HepG2 (cell line): ENCODE data around the gene KCNH6. TPM values are rescaled to one million over a fixed set of nuclear protein-coding genes. Genes with fewer than 3 reads are reported as not detected.

Experiments
- ATAC-seq: fragments of 200-7000 bp; cut with Tn5 transposase; 3 replicates; pipeline ENCODE4 v1.9.1; 2020; ENCODE audit warnings: mild to moderate bottlenecking, moderate library complexity
- BruUV-seq: library from RNA; stranded (reverse); fragments of 400-500 nt; replicated peaks from 2 replicates; lab custom pipeline; 2021; lab: Mats Ljungman, UMichigan
- CTCF ChIA-PET: fragments of 300-600 bp; formaldehyde crosslinking; extraction: SDS; loops from one replicate; lab custom pipeline; 2021; ENCODE audit warnings: low total read pairs, inconsistent platforms, low intra/inter-chr PET ratio; lab: Yijun Ruan, JAX
- POLR2A ChIA-PET: fragments of 350-600 bp; sonication (Branson Sonifier 250); formaldehyde crosslinking; loops from one replicate; lab custom pipeline; 2020; ENCODE audit warnings: antibody characterized with exemption, inconsistent platforms; lab: Yijun Ruan, JAX
- DNase-seq: peaks from one replicate; pipeline ENCODE4 v3.0.0-alpha.2; 2015; ENCODE audit warnings: low spot score
- FAIRE-seq: peaks from 3 replicates; lab custom pipeline; 2011; peaks lifted over from hg19 to GRCh38; lab: Jason Lieb, UNC
- H2AFZ ChIP-seq: one replicate; pipeline ENCODE4 v1.6.1; 2011; ENCODE audit warnings: low read length, inconsistent platforms
- H3K27ac ChIP-seq: fragments of 300-600 bp; 3 replicates; pipeline ENCODE4 v1.8.0; 2011; ENCODE audit warnings: mixed run types, mild to moderate bottlenecking, mixed read lengths, low read length, inconsistent platforms; ENCODE audit not compliant: insufficient read depth; ENCODE audit errors: extremely low read length
- H3K27me3 ChIP-seq, 2 experiments: fragments of 200-600 bp in 1 of 2; 2 replicates in 1 of 2; 3 replicates in 1 of 2; pipeline versions ENCODE4 v1.6.0 to v1.8.0; 2011; ENCODE audit warnings: low read length in 2 of 2, mild to moderate bottlenecking in 2 of 2, moderate library complexity in 2 of 2, inconsistent platforms in 1 of 2; ENCODE audit not compliant: insufficient read depth in 2 of 2, control insufficient read depth in 1 of 2
- H3K36me3 ChIP-seq, 2 experiments: fragments of 200-600 bp in 1 of 2; replicated peaks in 1 of 2; 2 replicates in 1 of 2; 3 replicates in 1 of 2; pipeline versions ENCODE4 v1.5.1 to v1.8.0; 2011; ENCODE audit warnings: low read length in 2 of 2, inconsistent platforms in 1 of 2; ENCODE audit not compliant: insufficient read depth in 2 of 2, control insufficient read depth in 1 of 2
- H3K4me1 ChIP-seq: 2 replicates; pipeline ENCODE4 v1.5.1; 2012; ENCODE audit warnings: low read length, inconsistent platforms; ENCODE audit not compliant: insufficient read depth
- H3K4me2 ChIP-seq: 2 replicates; pipeline ENCODE4 v1.6.0; 2011; ENCODE audit warnings: low read depth, low read length, inconsistent platforms
- H3K4me3 ChIP-seq, 3 experiments: fragments of 200-600 bp in 1 of 3; sonication (generic), shearing (Covaris generic) in 1 of 3; replicated peaks in 1 of 3; 2 replicates each; pipeline ENCODE4 v1.5.1; 2011 to 2016; ENCODE audit warnings: low read length in 3 of 3, inconsistent platforms in 2 of 3, low read depth in 2 of 3, mild to moderate bottlenecking in 2 of 3, control low read depth in 1 of 3, mixed read lengths in 1 of 3; ENCODE audit not compliant: insufficient read depth in 1 of 3
- H3K79me2 ChIP-seq: one replicate; pipeline ENCODE4 v1.6.1; 2011; ENCODE audit warnings: low read length, inconsistent platforms; ENCODE audit not compliant: insufficient read depth
- H3K9ac ChIP-seq: 2 replicates; pipeline ENCODE4 v1.6.0; 2011; ENCODE audit warnings: mild to moderate bottlenecking, low read depth, low read length, inconsistent platforms; ENCODE audit not compliant: insufficient read depth
- H3K9me3 ChIP-seq: 2 replicates; pipeline ENCODE4 v1.5.1; 2012; ENCODE audit warnings: mild to moderate bottlenecking, low read length
- H4K20me1 ChIP-seq: 2 replicates; pipeline ENCODE4 v1.6.0; 2011; ENCODE audit warnings: inconsistent platforms, mild to moderate bottlenecking, low read length, moderate library complexity; ENCODE audit not compliant: insufficient read depth
- ATF6 ChIP-seq: sonication (generic); formaldehyde crosslinking; conservative IDR thresholded peaks from 2 replicates; pipeline ENCODE4 v1.4.0; 2020; ENCODE audit warnings: missing genetic modification reagents
- E2F2 ChIP-seq: sonication (generic); formaldehyde crosslinking; IDR thresholded peaks from 2 replicates; pipeline ENCODE4 v1.4.0; 2020; ENCODE audit warnings: missing genetic modification reagents, borderline replicate concordance
- JARID2 ChIP-seq: sonication (generic); formaldehyde crosslinking; IDR thresholded peaks from 2 replicates; pipeline ENCODE4 v1.8.1; 2023; ENCODE audit warnings: missing genetic modification reagents, inconsistent platforms; ENCODE audit not compliant: insufficient replicate concordance
- NCOA5 ChIP-seq: sonication (generic); formaldehyde crosslinking; IDR thresholded peaks from 2 replicates; pipeline ENCODE4 v1.4.0; 2020; ENCODE audit warnings: missing genetic modification reagents
- PHB2 ChIP-seq: fragments of 450-650 bp; IDR thresholded peaks from 2 replicates; pipeline ENCODE4 v1.6.1; 2018; ENCODE audit not compliant: partially characterized antibody
- WIZ ChIP-seq: sonication (generic); formaldehyde crosslinking; IDR thresholded peaks from 2 replicates; pipeline ENCODE4 v1.5.1; 2020; ENCODE audit warnings: mild to moderate bottlenecking, missing genetic modification reagents
- ZFP82 ChIP-seq: sonication (generic); formaldehyde crosslinking; IDR thresholded peaks from 2 replicates; pipeline ENCODE4 v1.5.1; 2020; ENCODE audit warnings: mild to moderate bottlenecking, missing genetic modification reagents, borderline replicate concordance
- ZNF34 ChIP-seq: sonication (generic); formaldehyde crosslinking; IDR thresholded peaks from 2 replicates; pipeline ENCODE4 v1.4.0; 2020; ENCODE audit warnings: mild to moderate bottlenecking, missing genetic modification reagents, borderline replicate concordance
- ZNF687 ChIP-seq: sonication (generic); formaldehyde crosslinking; IDR thresholded peaks from 2 replicates; pipeline ENCODE4 v1.5.1; 2020; ENCODE audit warnings: mild to moderate bottlenecking, missing genetic modification reagents, moderate library complexity
- WGBS: methylation state at CpG from one replicate; pipeline ENCODE4 v1.1.6; 2017; ENCODE audit warnings: low lambda C conversion rate; 5-methylcytosine and 5-hydroxymethylcytosine counted together
- in situ Hi-C: cut with HindIII; loops from 2 replicates; pipeline ENCODE4 v1.10.0; 2017; ENCODE audit warnings: low pct_unique_long_range_greater_than_20kb; ENCODE audit not compliant: extremely low pct_ligation_motif_present
- intact Hi-C: fragments of 100-400 bp; cut with micrococcal nuclease; formaldehyde crosslinking; loops from one replicate; pipeline ENCODE4 v1.10.0; 2022; ENCODE audit not compliant: unreplicated experiment
- polyA plus RNA-seq, 8 experiments: library from polyadenylated mRNA; depleted of rRNA in 3 of 8; stranded (reverse) in 7 of 8; unstranded in 1 of 8; fragments of >200 nt; fragmentation: Illumina TruSeq in 4 of 8; extraction: Trizol in 4 of 8; gene quantifications; 2 replicates each; pipeline versions ENCODE4 v1.2.1 to v1.2.3, GENCODE V29; 2011 to 2016; ENCODE audit warnings: low read depth in 4 of 8, missing spikeins in 1 of 8, mixed read lengths in 1 of 8; ENCODE audit not compliant: insufficient read depth in 1 of 8
- total RNA-seq, 5 experiments: library from RNA; depleted of rRNA; stranded (reverse); fragments of >200 nt; fragmentation: Illumina TruSeq; extraction: Trizol; gene quantifications; 2 replicates each; pipeline ENCODE4 v1.2.3, GENCODE V29; 2016; ENCODE audit warnings: low read depth in 1 of 5

KCNH6 gene
- total and polyA plus RNA-seq, 2 of the 13 experiments (the other 11 are each of a cell fraction or from before 2014, with no cell fraction given): 0.05 to 0.18 TPM

- FAIRE-seq (no peak), ATAC-seq (no peak), DNase-seq (no peak)
- no peak overlapping the region for H3K9ac ChIP-seq
- intact Hi-C loops (no loop called here), in situ Hi-C loops (no loop called here)
- H3K27ac ChIP-seq: no peak overlapping the region
- H4K20me1 ChIP-seq: no peaks in the 10 kb centered on the region
- WGBS: 13% methylated on average over 11 of the region's 12 CpGs
- peaks cover 20 to 80% of the 10 kb centered on the region in 2 experiments for H3K27me3 ChIP-seq
- no peak overlapping the region for H2AFZ ChIP-seq
- no peaks in the 10 kb centered on the region for H3K36me3 ChIP-seq
- BruUV-seq: no TSS peak
- TF ChIP-seq ZNF34 (CRISPR knock-in tag): no peak
- no peak for TF ChIP-seq ATF6 (CRISPR knock-in tag)
- no peak for TF ChIP-seq NCOA5 (CRISPR knock-in tag)
- TF ChIP-seq ZNF687: 0 out of 2 replicates have a peak, but pooled peaks have one; percentile 16
- no peak for TF ChIP-seq ZFP82 (CRISPR knock-in tag)
- TF ChIP-seq PHB2: no peak
- no peak for TF ChIP-seq WIZ (CRISPR knock-in tag)
- TF ChIP-seq E2F2 (CRISPR knock-in tag): no peak
- TF ChIP-seq JARID2: no peak
- H3K4me2 ChIP-seq: no peak overlapping the region
- no peak overlapping the region for H3K4me3 ChIP-seq
- CTCF ChIA-PET: no interaction called here
- POLR2A ChIA-PET: no interaction called here
- no peaks in the 10 kb centered on the region for H3K4me1 ChIP-seq
- no peaks in the 10 kb centered on the region for H3K9me3 ChIP-seq
- H3K79me2 ChIP-seq: no peaks in the 10 kb centered on the region
Measured at GRCh38 chr17:63486317-63487013, 36.7 kb upstream of the KCNH6 start.
